ENCODE results near the gene CTAG1A.
"Not testable (repeated sequence)": the region's sequence is repeated elsewhere in the genome, so short reads cannot be mapped to it uniquely, and the experiment has no call there.

The CTAG1A gene

DNA sequence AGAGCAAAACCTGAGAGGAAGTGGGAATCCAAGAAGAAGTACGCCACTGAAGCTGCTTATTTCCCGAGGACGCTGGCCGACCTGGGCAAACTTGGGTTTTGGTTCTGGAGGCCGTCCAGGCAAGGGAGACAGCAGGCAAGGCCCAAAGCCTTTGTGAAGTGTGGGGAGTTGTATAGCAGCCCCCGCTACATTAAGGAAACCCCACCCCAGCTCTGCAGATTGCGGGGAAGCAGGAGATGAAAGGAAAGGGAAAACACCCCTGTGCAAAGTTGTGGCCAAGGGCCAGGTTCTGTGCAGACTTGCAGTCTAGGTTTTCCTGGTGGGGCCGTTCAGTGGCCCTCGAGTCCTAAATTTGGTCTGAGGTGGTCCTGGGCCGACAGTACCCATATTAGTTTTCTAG is 11.9 kb upstream of the CTAG1A start:
- not testable (repeated sequence) for DNase-seq (ENCODE audit: low read depth, low spot score)

- DNase-seq (ENCODE audit: low read depth, low spot score): not testable (repeated sequence)
Observed at GRCh38 chrX:154575076-154575475, 9.9 kb upstream of the CTAG1A start.

DNA sequence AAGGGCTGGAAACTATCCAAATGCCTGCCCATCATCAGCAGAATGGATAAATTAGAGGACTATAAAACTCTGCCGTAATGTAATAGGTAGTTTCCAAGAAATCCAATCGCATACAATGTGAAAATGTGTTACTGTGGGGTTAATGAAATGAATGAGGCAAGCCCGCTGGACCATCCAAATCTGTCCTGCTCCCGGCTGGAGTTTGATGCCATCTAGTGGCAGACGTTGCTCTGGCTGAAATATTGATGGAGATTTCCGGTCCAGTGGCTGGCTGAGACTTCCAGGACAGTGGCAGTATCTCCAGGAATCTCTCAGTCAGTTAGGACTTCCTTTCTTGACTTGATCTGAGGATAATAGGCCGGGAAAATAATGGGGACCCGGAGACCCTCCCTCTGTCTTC is 1.9 kb upstream of the CTAG1A start:
- DNase-seq (ENCODE audit: low read depth, low spot score): not testable (repeated sequence)

DNA sequence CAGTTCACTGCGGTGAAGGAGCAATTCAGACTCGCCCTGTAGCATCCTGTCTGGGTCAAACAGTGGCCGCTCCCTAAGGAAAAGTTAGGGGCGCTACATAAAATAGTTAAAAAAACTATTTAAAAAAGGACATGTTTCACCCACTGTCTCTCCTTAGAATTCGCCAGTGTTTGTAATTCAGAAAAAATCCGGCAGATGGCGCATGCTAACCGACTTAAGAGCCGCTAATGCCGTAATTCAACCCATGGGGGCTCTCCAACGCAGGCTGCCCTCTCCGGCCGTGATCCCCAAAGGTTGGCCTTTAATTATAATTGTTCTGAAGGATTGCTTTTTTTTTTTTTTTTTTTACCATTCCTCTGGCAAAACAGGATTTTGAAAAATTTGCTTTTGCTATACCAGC is 5.5 kb downstream of the CTAG1A start:
- not testable (repeated sequence) for DNase-seq (ENCODE audit: low read depth, low spot score)

GRCh38 chrX:154592505-154592904 is 7.6 kb downstream of the CTAG1A start:
- DNase-seq (ENCODE audit: low read depth, low spot score): no peak

DNA sequence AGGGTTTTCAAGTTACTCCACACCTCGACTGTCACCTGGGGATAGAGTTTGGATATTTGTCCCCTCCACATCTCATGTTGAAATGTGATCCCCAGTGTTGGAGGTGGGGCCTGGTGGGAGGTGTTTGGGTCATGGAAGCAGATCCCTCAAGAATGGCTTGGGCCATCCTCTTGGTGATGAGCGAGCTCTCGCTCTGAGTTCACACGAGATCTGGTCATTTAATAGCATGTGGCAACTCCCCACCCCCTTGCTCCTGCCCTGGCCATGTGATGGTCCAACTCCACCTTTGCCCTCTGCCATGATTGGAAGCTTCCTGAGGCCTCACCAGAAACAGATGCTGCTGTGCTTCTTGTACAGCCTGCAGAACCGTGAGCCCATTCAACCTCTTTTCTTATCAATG is 8.3 kb downstream of the CTAG1A start:
- DNase-seq (ENCODE audit: low read depth, low spot score): no peak

DNA sequence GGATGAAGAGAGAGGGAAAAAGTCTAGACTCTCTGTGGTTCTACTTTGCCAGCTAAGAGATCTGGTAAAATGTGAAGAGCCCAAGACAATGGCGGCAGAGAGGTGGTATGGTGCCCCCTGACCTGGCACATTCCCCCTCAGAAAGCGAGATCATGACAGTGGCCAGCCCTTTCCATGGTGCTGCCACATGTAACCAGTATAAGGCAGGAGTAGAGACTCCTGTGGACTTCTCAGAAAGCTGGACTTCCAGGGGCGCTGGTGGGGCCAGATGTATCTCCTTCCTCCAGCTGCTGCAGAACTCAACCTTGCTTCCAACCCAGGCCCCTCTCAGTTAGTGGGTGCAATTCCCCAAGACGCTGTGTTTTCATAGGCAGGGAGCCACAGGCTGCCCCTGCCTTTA is 9.6 kb downstream of the CTAG1A start:
- no peak for DNase-seq (ENCODE audit: low read depth, low spot score)

DNA sequence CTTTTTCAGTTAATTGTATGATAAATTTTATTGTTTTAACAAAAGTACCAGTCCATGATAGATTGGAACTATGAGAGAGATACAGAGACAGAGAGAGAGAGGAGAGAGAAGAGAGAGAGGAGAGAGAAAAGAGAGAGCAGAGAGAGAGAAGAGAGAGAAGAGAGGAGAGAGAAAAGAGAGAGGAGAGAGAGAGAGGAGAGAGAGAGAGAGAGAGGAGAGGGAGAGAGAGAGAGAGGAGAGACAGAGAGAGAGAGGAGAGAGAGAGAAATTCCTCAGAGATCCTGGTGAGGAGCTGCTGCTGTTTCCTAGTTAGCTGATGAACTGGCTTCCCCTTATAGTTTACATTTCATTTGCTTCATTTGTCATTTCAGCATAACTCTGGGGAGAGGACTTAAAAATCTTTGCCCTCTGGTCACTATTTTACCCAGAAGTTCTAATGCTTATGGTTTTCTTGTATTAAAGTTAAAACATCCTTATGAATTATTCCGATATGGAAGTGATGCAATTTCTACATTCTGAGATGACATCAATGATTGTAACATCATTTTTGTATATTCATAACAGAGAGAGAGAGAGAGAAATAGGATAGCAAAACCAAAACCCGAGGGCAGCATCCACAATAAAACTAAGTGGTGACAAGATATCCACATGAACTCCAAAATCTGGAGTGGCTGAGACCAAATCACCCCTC is 10.8 kb downstream of the CTAG1A start:
- DNase-seq (ENCODE audit: low read depth, low spot score): no peak

DNA sequence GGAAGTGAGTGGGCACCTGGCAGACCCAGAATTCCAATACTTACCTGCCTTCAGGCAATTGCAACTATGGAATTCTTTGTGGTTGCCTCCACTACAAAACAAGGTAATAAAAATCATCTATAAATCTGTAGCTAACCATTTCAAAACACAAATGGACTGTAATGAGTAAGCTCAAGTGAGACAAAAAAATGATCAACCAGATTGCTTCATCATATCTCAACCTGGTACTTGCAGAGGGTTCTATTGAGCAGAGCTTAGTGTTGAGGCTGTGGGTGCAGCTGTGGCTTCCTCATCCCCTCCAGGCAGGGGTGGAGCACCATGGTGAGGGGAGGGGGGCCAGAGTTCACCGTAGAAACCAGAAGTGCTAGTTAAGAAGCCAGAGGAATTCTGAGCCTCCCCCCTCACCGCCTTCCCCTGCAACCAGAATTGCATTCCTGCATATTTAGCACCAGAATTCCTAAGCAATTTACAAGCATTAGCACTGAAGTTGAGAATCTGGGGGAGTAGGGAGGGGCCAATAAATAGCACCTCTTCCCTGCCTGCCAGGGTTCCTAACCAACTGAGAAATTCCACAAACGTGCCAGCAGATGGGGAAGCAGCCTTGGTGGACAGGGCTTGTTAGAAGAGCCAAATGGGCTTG is 11.5 kb downstream of the CTAG1A start:
- peak; percentile 93 for DNase-seq (ENCODE audit: low read depth, low spot score)

GRCh38 chrX:154597221-154597620 is 12.3 kb downstream of the CTAG1A start:
- no peak for DNase-seq (ENCODE audit: low read depth, low spot score)

DNA sequence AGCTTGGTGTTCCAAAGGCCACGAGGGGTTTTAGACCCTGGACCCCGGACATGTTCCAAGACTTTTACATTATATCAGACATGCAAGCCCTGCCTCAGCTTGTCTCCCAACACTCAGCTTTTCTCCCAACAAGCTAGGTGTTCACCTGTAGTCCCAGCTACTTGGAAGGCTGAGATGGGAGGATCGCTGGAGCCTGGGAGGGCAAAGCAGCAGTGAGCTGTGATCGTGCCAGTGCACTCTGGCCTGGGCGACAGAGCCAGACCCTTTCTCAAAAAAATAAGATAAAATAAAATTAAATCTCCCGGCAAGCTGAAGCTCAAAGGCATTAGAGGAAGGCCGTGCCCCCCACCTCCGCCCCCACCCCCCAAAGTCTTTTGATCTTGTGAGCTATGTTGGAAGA is 13.7 kb downstream of the CTAG1A start:
- no peak for DNase-seq (ENCODE audit: low read depth, low spot score)

GRCh38 chrX:154599531-154599930 is 14.6 kb downstream of the CTAG1A start:
- DNase-seq (ENCODE audit: low read depth, low spot score): no peak

DNA sequence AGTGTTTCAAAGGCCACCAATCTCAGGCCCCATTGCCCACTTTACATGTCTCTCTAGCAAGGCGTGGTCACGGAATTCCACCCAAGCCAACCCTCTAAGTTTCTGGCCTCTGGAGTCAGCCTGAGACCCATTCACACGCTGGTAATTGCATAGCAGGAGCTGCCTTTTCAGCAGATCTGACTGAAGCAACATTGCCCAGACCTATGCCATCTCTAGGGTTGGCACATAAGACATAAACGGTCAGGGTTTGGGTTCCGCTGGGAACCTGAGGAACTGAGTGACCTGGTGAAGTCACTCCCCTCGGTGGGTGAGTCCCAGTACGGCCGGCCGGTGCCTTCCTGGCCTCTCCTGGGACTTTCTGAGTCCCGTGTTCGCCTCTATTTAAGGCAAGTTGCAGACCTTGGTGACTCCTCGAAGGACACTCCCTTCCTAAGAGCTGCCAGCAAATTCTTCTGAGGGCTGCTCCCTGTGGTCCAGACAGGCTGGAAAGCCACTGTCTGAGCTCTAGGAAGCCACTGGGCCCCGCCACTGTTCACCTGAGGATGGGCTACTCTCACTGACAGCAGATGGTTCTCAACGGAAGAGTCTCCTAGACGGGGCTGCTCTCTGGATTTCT is 15.9 kb downstream of the CTAG1A start:
- peak; percentile 67 for DNase-seq (ENCODE audit: low read depth, low spot score)

DNA sequence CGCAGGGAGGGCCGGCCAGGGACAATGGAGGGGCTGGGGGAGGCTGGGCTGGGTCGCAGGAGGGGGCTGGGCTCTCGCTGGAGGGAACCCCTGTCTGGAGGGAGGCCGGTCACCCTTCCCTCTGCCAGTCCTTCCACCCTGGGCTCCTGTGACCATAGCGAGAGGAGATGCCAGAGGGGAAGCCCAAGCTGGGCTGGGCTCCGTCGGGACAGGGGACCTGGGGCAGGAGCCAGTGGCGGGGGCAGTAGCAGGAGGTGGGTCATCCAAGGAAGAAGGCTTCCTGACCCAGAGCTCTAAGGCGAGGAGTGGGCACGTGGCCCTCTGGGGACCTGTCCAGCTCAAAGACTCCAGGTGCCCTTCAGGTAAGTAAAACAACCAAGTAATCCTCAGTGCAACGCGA is 17.3 kb downstream of the CTAG1A start:
- DNase-seq (ENCODE audit: low read depth, low spot score): no peak

- no peak for DNase-seq (ENCODE audit: low read depth, low spot score)
Observed at GRCh38 chrX:154602766-154603437, 18.0 kb downstream of the CTAG1A start.

DNA sequence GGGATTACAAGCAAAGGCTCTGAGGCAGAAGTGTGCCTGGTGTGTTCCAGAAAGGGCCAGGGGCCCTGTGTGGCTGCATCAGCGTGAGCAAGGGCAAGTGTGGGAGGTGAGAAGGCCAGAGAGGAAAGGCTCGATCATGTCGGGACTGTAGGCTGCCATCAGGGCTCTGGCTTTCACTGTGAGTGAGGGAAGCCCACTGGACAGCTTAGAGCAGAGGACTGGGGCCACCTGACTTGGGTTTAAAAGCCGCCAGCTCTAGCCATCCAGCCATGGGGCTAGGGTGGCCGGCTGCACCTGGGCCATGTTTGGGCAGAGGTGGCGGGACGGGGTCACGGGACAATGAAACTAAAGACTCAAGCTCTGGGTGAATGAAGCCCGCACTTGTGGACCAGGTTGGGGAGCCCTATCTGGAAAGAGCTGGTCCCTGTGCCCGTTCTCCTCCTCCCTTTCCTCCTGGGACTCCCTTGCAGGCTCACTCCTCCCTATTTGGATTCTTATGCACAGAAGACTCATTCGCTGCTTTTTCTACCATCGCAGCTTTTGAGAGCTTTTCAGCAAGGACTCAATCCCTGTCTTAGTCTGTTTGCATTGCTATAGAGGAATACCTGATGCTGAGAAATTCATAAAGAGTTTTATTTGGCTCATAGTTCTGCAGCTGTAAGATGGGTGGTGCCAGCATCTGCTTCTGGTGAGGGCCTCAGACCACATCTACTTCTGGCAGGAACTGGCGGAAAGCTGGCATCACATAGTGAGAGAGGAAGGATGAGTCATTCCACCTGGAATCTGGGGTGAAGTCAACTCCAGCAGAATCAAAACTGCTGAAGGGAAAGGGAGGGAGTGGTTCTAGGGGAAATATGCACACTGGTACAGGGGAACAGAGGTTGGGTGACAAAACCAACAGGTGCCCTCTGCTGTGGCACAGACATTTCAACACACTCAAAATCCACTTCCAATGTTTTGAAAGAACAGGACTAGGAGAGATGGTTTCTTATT is 18.8 kb downstream of the CTAG1A start:
- peak; percentile 80 for DNase-seq (ENCODE audit: low read depth, low spot score)

GRCh38 chrX:154605566-154605965 is 20.6 kb downstream of the CTAG1A start:
- DNase-seq (ENCODE audit: low read depth, low spot score): no peak

- DNase-seq (ENCODE audit: low read depth, low spot score): no peak
Observed at GRCh38 chrX:154607370-154607769, 22.4 kb downstream of the CTAG1A start.

- DNase-seq (ENCODE audit: low read depth, low spot score): not testable (repeated sequence)
Observed at GRCh38 chrX:154607976-154608375, 23.0 kb downstream of the CTAG1A start.

DNA sequence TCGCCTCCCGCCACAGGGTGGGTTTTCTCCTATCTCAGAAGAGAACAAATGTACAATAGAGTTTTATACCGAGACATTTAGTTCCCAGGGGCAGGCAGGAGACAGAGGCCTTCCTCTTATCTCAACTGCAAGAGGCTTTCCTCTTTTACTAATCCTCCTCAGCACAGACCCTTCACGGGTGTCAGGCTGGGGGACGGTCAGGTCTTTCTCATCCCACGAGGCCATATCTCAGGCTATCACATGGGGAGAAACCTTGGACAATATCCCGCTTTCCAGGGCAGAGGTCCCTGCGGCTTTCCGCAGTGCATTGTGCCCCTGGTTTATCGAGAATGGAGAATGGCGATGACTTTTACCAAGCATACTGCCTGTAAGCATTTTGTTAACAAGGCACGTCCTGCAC is 23.9 kb downstream of the CTAG1A start:
- not testable (repeated sequence) for DNase-seq (ENCODE audit: low read depth, low spot score)

DNA sequence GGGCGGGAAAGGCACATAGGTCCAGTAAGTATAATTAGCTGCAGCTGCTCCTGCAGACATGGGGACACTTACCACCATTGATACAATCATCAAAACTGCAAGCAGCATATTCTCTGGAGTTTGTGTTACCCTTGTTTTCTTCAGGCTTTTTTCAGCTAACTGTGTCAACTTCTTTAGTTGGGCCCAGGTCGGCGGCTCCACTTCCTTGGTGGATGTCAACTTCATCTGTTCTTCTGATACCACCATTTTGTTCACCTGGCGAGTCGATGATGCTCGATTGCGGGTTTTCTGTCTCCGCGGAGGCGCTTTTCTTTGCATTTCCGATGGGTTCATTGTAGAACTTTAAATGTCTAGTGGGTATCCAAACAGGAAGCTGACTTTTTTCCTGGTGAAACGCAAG is 26.2 kb downstream of the CTAG1A start:
- DNase-seq (ENCODE audit: low read depth, low spot score): not testable (repeated sequence)

Measured in astrocyte of the hippocampus (primary cell).